HT-29 (cell line): ENCODE data around the gene MED15. TPM values are rescaled to one million over a fixed set of nuclear protein-coding genes. Genes with fewer than 3 reads are reported as not detected.
A peak's percentile ranks its signal among the peaks of the same experiment; 100 is the strongest.
"Not testable (repeated sequence)": the region's sequence is repeated elsewhere in the genome, so short reads cannot be mapped to it uniquely, and the experiment has no call there.

ENCODE experiments used
- DNase-seq: peaks from one replicate; pipeline ENCODE4 v3.0.0-alpha.2; 2015; ENCODE audit warnings: low spot score
- total RNA-seq: library from RNA; depleted of rRNA; stranded (reverse); fragments of >200 nt; shearing (Covaris generic); gene quantifications from 2 replicates; pipeline ENCODE4 v1.2.3, GENCODE V29; 2014; rRNA removed

MED15 gene, protein sequence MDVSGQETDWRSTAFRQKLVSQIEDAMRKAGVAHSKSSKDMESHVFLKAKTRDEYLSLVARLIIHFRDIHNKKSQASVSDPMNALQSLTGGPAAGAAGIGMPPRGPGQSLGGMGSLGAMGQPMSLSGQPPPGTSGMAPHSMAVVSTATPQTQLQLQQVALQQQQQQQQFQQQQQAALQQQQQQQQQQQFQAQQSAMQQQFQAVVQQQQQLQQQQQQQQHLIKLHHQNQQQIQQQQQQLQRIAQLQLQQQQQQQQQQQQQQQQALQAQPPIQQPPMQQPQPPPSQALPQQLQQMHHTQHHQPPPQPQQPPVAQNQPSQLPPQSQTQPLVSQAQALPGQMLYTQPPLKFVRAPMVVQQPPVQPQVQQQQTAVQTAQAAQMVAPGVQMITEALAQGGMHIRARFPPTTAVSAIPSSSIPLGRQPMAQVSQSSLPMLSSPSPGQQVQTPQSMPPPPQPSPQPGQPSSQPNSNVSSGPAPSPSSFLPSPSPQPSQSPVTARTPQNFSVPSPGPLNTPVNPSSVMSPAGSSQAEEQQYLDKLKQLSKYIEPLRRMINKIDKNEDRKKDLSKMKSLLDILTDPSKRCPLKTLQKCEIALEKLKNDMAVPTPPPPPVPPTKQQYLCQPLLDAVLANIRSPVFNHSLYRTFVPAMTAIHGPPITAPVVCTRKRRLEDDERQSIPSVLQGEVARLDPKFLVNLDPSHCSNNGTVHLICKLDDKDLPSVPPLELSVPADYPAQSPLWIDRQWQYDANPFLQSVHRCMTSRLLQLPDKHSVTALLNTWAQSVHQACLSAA
- 110 and 127 TPM in 2 replicates for total RNA-seq

GRCh38 chr22:20507253-20508066, at the start of gene MED15:
MED15 (plus strand) TSS chr22:20507610; CDS start chr22:20507679, 69 bp downstream.
- peak; percentile 93 for DNase-seq

DNA sequence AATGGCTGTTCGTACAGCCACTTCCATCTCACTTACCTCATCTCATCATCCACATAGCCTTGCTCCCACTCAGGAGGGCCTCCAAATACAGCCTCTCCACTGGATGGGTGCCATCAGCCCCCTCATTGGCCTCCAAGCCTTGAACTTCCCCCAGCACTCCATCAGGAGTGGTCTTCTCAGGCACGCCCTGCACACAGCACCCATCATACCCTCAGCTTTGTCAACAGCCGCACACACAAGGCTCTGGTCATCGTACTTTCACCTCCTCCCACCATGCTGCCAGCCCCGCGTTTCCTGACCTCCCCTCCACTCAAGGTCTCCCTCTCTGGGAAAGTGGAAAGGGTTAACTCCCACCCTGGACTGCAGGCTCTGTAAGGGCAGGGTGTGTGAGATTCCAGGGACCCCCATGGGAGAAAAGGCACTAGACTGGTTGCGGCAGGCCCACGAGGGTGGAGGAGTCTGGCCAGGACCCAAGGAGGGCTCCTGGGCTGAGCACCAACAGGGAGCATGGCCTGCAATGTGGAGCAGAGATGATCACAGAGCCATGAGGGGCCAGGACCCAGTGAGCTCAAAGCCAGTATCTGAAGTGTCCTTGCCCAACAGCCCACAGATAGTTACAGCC, 48.8 kb upstream of the MED15 start:
- DNase-seq: no peak

GRCh38 chr22:20459152-20459542, 48.3 kb upstream of the MED15 start:
- DNase-seq: no peak

DNA sequence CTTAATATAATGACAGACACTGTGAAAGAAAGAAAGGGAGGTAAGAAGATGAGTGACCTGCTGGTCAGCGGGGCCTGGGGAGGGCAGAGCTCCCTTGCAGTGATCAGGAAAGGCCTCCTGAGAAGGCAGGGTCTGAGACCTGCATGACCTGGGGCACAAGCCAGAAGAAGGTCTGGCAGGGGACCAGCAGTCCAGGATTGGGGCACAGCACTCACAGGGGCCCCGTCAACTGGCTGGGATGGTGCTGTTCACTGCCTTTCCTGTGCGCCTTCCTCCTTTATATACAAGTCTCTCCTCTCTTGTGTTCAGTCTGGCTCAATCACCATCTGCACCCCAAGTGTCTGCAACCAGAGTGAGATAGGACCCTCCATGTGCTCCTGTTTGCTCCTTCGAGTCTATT, 47.5 kb upstream of the MED15 start:
- no peak for DNase-seq

- DNase-seq: no peak
Measured at GRCh38 chr22:20463324-20464095, 43.9 kb upstream of the MED15 start.

- DNase-seq: no peak
Measured at GRCh38 chr22:20464096-20464614, 43.3 kb upstream of the MED15 start.

- DNase-seq: no peak
Measured at GRCh38 chr22:20464912-20465758, 42.3 kb upstream of the MED15 start.

GRCh38 chr22:20465759-20466077, 41.7 kb upstream of the MED15 start:
- no peak for DNase-seq

- DNase-seq: no peak
Measured at GRCh38 chr22:20466659-20467379, 40.6 kb upstream of the MED15 start.

DNA sequence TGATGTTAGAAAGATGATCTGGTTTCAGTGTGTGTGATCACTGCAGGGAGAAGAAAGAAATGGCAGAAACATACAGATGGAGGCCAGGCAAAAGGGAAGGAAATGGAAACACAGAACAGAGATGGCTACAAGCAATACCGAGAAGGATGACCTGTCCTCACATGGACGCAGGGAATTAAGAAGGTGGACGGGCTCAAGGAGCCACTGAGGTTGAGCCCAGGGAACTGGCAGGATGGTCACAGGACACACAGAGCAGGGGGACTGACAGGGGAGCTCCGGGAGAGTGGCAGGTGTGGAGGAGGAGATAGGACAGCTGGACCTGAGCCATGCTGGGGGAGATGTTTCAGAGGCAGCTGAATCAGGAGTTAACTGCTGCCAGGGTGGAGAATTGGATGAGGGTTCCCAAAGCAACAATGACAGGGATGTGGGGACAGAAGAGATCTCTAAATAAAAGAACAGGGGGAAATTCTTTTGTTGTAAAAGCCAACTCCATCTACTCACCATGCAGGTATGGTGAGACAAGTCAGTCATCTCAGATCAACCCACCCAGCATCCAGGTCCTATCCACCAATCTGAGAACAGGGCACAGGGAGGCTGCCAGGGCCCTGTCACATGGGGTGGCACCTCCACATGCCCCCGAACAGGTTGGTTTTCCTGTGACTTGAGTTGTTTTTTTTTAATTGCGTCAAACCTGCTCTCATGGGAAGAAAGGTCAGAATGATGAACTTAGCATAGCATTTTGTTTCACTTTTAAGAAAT, 38.1 kb upstream of the MED15 start:
- no peak for DNase-seq

DNA sequence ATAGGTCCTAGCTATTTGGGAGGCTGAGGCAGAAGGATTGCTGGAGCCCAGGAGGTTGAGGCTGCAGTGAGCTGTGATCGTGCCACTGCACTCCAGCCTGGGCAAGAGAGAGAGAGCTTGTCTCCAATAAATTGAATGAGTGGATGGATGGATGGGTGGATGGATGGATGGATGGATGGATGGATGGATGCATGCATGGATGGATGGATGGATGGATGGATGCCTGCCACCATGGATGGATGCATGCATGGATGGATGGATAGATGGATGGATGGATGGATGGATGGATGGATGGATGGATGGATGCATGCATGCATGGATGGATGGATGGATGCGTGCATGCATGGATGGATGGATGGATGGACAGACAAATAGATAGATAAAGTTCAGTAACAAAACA, 36.9 kb upstream of the MED15 start:
- DNase-seq: not testable (repeated sequence)

DNA sequence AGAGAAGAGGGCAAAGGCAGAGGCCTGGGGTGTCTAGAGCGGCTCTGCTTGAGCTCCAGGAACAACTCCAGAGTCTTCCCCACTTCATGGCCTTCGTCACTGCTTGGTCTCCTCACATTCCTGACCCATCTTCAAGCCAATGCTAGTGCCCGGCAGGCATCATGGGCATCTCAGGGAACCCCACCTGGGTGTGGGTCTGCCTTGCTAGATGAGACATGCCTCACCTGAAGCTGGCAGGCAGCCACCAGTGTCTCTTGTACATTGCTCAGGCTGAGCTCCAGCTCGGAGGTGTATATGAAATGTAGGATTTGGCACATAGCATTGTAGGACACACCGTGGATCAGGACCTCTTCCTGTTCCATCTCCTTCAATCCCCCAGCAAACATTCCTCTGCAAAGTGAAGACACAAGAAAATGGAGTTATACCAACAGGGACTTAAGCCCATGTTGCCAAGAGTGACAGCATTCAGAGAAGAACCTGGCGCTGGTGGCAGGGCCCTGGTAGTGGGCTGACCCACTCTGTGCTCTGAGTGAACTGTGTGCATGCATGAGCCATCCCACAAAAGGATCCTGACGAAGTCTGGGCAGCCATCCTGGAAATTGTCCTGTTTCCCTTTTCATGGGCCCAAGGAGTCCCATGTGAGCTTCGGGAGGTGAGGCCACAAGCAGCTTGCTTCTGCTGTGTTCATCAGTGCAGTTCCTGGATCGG, 36.1 kb upstream of the MED15 start:
- no peak for DNase-seq

- no peak for DNase-seq
Measured at GRCh38 chr22:20472629-20473442, 34.6 kb upstream of the MED15 start.

DNA sequence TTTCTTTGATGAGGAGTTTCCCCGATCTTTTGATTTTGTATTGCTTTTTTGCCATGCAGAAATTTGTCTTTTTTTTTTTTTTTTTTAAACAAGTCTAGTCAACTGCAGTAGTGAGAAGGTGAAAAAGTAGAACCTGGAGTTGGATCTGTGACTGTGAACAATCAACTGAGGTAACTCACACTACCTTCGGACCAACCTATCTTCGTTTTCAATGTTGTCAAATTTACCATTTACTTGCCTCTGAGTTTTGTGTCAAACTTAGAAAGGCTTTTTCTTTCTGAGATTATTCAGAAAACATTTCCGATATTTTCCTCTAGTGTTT, 32.3 kb upstream of the MED15 start:
- DNase-seq: no peak

DNA sequence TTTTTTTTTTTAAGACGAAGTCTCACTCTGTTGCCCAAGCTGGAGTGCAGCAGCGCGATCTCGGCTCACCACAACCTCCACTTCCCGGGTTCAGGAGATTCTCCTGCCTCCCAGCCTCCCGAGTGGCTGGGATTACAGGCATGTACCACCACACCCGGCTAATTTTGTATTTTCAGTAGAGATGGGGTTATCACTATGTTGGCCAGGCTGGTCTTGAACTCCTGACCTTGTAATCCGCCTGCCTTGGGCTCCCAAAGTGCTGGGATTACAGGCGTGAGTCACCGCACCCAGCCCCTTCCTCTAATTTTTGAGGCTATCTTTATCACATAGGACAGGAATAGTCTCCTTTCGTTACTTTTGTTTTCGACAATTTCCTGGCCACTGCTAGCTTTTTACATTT, 31.8 kb upstream of the MED15 start:
- not testable (repeated sequence) for DNase-seq

- not testable (repeated sequence) for DNase-seq
Measured at GRCh38 chr22:20478059-20478458, 29.4 kb upstream of the MED15 start.
